ENCODE data around the gene TRABD2B.

DNA sequence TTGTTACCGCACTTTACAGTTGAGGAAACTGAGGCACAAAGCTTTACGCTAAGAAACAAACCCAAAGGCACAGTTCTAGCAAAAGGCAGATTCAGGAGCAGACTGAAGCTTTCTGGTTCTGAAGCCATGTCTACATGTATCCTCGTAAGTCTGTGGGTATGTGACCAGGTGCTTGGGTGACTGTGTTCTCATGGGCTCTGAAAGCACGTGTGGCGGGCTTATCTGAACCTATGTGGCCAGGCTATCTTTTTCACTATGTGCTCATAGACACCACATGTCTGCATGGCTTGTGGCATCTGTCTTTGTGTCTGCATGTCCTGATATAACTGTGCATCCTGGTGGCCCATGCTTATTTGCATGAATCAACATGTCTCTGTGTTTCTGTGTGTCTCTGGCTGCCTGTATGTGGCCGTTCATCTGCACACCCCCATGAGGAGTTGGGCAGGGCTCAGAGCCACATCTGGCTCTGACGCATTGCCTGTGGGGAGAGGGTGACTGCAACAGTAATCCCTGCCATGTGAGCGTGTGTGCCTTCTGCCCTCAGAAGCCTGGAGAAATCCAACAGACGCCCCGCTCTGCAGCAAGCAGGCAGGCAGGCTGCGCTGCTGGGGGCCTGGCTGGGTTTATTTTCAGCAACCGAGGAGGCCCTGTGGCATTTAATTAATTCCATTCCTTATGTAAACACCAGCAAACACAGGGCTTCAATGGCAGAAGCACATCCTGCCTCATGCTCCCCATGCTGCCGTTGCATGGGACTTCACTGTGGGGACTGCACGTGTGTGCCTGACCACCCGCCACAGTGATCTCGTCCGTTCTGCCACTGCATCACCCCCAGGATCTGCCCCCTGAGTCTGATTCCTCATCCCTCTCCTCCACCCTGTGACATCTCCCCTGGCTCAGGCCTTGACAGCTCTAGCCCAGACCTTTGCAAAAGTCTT, 115.4 kb downstream of the TRABD2B start:
- TF ChIP-seq TAF1 (IDR thresholded peaks at IDR 0.05; ENCODE audit: low read depth): no peak
- no peak for TF ChIP-seq CEBPB (IDR thresholded peaks at IDR 0.05)
- TF ChIP-seq, protein P1, sequence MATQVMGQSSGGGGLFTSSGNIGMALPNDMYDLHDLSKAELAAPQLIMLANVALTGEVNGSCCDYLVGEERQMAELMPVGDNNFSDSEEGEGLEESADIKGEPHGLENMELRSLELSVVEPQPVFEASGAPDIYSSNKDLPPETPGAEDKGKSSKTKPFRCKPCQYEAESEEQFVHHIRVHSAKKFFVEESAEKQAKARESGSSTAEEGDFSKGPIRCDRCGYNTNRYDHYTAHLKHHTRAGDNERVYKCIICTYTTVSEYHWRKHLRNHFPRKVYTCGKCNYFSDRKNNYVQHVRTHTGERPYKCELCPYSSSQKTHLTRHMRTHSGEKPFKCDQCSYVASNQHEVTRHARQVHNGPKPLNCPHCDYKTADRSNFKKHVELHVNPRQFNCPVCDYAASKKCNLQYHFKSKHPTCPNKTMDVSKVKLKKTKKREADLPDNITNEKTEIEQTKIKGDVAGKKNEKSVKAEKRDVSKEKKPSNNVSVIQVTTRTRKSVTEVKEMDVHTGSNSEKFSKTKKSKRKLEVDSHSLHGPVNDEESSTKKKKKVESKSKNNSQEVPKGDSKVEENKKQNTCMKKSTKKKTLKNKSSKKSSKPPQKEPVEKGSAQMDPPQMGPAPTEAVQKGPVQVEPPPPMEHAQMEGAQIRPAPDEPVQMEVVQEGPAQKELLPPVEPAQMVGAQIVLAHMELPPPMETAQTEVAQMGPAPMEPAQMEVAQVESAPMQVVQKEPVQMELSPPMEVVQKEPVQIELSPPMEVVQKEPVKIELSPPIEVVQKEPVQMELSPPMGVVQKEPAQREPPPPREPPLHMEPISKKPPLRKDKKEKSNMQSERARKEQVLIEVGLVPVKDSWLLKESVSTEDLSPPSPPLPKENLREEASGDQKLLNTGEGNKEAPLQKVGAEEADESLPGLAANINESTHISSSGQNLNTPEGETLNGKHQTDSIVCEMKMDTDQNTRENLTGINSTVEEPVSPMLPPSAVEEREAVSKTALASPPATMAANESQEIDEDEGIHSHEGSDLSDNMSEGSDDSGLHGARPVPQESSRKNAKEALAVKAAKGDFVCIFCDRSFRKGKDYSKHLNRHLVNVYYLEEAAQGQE (IDR thresholded peaks at IDR 0.05; ENCODE audit: low read depth): no peak
- TF ChIP-seq, protein P2, sequence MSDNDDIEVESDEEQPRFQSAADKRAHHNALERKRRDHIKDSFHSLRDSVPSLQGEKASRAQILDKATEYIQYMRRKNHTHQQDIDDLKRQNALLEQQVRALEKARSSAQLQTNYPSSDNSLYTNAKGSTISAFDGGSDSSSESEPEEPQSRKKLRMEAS (IDR thresholded peaks at IDR 0.05): no peak
- TF ChIP-seq EP300 (IDR thresholded peaks at IDR 0.05; ENCODE audit: borderline replicate concordance): no peak
- TF ChIP-seq NFIC (IDR thresholded peaks at IDR 0.05): no peak
- TF ChIP-seq RAD21 (IDR thresholded peaks at IDR 0.05; ENCODE audit: low read depth): no peak
- no peak for TF ChIP-seq YY1 (IDR thresholded peaks at IDR 0.05; ENCODE audit: low read depth)
